HUDEP-2 (cell line): ENCODE results near the gene MPG.

Experiments
- DNase-seq, 76 experiments: peaks; one replicate each; lab custom pipeline; 2025; ENCODE audit not compliant: unreplicated experiment in 76 of 76; lab: John Stamatoyannopoulos, UW

MPG gene

GRCh38 chr16:66309-67182, 11.5 kb upstream of the MPG start:
- DNase-seq, result no peak

GRCh38 chr16:67183-67791, 10.7 kb upstream of the MPG start:
- DNase-seq, result no peak

- DNase-seq, result no peak
Measured at GRCh38 chr16:67884-68789, 9.9 kb upstream of the MPG start.

GRCh38 chr16:69181-69580, 8.8 kb upstream of the MPG start:
- no peak for DNase-seq

GRCh38 chr16:71210-71539, 6.8 kb upstream of the MPG start:
- DNase-seq, result no peak

- no peak for DNase-seq
Measured at GRCh38 chr16:71540-72401, 6.3 kb upstream of the MPG start.

GRCh38 chr16:72561-73548, 5.2 kb upstream of the MPG start, which contains the start of gene RHBDF1:
Gene RHBDF1 (minus strand): TSS chr16:72631. CDS start chr16:65015, 7,616 bp downstream.
- DNase-seq, result peak in 13 of 76 experiments; percentile 6 to 38 (median 20)

- DNase-seq, result no peak
Measured at GRCh38 chr16:74051-74746, 3.8 kb upstream of the MPG start.

- DNase-seq, result no peak
Measured at GRCh38 chr16:74747-75334, 3.2 kb upstream of the MPG start.

GRCh38 chr16:75580-76501, 2.2 kb upstream of the MPG start:
- no peak for DNase-seq

- peak in 19 of 76 experiments; percentile 2 to 55 (median 21) for DNase-seq
Measured at GRCh38 chr16:76535-77272, 1.3 kb upstream of the MPG start.

GRCh38 chr16:77273-77806, 685 bp upstream of the MPG start:
- DNase-seq, result peak in 11 of 76 experiments; percentile 10 to 37 (median 20)

GRCh38 chr16:78444-79150, 572 bp downstream of the MPG start:
- DNase-seq, result peak in 5 of 76 experiments; percentile 8 to 42 (median 18)

- no peak for DNase-seq
Measured at GRCh38 chr16:79151-80054, 1.4 kb downstream of the MPG start.
